ENCODE data around the gene CADM3.

DNA sequence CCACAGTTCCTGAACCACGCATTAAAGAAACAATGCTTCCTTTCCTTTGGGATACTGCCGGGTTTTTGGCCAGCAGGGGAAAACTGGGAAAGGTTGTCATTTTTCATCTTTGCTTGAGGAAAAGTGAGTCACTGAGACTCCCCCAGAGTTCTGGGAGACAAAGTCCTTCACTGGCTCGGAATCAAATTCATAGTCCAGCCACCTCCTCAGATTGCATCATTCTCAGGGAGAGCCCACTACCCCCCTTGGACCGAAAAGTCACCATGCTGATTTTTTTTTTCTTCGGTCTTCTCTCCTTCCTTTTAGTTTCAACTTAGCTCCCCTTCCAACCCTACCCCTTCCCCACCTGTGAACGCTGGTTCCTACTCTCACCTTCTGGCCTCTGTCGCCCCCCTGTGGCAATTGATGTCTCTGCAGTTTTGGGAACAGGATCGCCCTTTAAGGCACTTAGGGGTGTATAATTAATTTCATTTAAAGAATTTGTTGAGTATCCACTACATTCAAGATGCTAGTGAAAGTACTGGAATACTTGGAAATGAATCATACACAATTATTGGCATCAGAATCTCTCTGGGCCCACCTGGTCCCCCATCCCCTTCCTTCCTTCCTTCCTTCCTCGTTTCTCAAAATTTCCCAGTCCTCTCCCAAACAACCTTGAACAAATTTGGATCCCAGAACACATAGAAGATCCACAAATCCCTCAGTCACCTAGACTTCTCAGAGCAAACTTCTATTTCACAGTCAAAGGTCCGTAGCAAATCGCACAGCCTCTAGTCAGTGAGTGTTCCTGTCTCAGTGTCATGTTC lies 40.1 kb downstream of the CADM3 start:
- TF ChIP-seq CTCF (IDR thresholded peaks at IDR 0.05; ENCODE audit: insufficient read depth, low read length, poor library complexity, severe bottlenecking) (peak; percentile 93), EZH2phosphoT487 (conservative IDR thresholded peaks at IDR 0.05; ENCODE audit: low read length) (no peak)
